PC-3 (cell line): ENCODE results near the gene SPRN.
"Not testable (repeated sequence)": the region's sequence is repeated elsewhere in the genome, so short reads cannot be mapped to it uniquely, and the experiment has no call there.

Source experiments
- CTCF ChIP-seq: fragments of 300-600 bp; sonication (generic); conservative IDR thresholded peaks from 2 replicates; pipeline ENCODE4 v1.5.1; 2017; ENCODE audit warnings: antibody characterized with exemption, low read depth, mild to moderate bottlenecking, low read length
- EZH2 ChIP-seq: fragments of 300-600 bp; sonication (generic); IDR thresholded peaks from one replicate; pipeline ENCODE4 v1.6.1; 2017; ENCODE audit warnings: antibody characterized with exemption, mild to moderate bottlenecking, low read length; ENCODE audit not compliant: unreplicated experiment

GRCh38 chr10:133376183-133376582 is 48.2 kb downstream of the SPRN start:
- TF ChIP-seq CTCF, EZH2: not testable (repeated sequence)
